IMR-90 (cell line): ENCODE data around the gene LAMA4. TPM values are rescaled to one million over a fixed set of nuclear protein-coding genes. Genes with fewer than 3 reads are reported as not detected.

Experiments
- ATAC-seq: fragments of 200-7000 bp; cut with Tn5 transposase; 2 replicates; pipeline ENCODE4 v1.9.1; 2020; ENCODE audit warnings: low read depth, mild to moderate bottlenecking, moderate library complexity
- BruUV-seq: library from RNA; stranded (reverse); fragments of 400-500 nt; replicated peaks from 2 replicates; lab custom pipeline; 2021; lab: Mats Ljungman, UMichigan
- CTCF ChIA-PET: fragments of 300-600 bp; formaldehyde crosslinking; extraction: SDS; loops from one replicate; lab custom pipeline; 2021; ENCODE audit warnings: antibody characterized with exemption; lab: Yijun Ruan, JAX
- POLR2A ChIA-PET: fragments of 300-600 bp; sonication (Branson Sonifier 250); formaldehyde crosslinking; loops from one replicate; lab custom pipeline; 2022; ENCODE audit warnings: antibody characterized with exemption; ENCODE audit not compliant: unreplicated experiment; lab: Charles Lee
- DNase-seq: peaks from one replicate; pipeline ENCODE4 v3.0.0; 2013
- H2AFZ ChIP-seq: replicated peaks from 2 replicates; pipeline ENCODE3; 2013; ENCODE audit warnings: low read length, mild to moderate bottlenecking; ENCODE audit not compliant: poor library complexity
- H2AK5ac ChIP-seq: 2 replicates; pipeline ENCODE4 v1.6.1; 2013; ENCODE audit warnings: low read depth, low read length, inconsistent platforms
- H2AK9ac ChIP-seq: replicated peaks from 2 replicates; pipeline ENCODE3; 2013; ENCODE audit warnings: mild to moderate bottlenecking, low read depth, low read length, moderate library complexity; ENCODE audit not compliant: poor library complexity
- H2BK120ac ChIP-seq: 2 replicates; pipeline ENCODE4 v1.6.1; 2013; ENCODE audit warnings: low read depth, low read length, inconsistent platforms
- H2BK15ac ChIP-seq: 3 replicates; pipeline ENCODE4 v1.6.1; 2013; ENCODE audit warnings: low read depth, low read length, inconsistent platforms
- H2BK20ac ChIP-seq: 2 replicates; pipeline ENCODE4 v1.6.1; 2013; ENCODE audit warnings: low read depth, mild to moderate bottlenecking, inconsistent platforms, low read length, moderate library complexity
- H2BK5ac ChIP-seq: 2 replicates; pipeline ENCODE4 v1.6.1; 2013; ENCODE audit warnings: mild to moderate bottlenecking, low read depth, low read length, inconsistent platforms; ENCODE audit not compliant: poor library complexity, severe bottlenecking
- H3K14ac ChIP-seq: replicated peaks from 2 replicates; pipeline ENCODE4 v1.6.1; 2013; ENCODE audit warnings: low read depth, low read length, inconsistent platforms
- H3K18ac ChIP-seq: 2 replicates; pipeline ENCODE4 v1.6.1; 2013; ENCODE audit warnings: low read depth, low read length, control low read depth
- H3K23ac ChIP-seq: 2 replicates; pipeline ENCODE4 v1.6.1; 2013; ENCODE audit warnings: low read depth, low read length, inconsistent platforms
- H3K27ac ChIP-seq: 2 replicates; pipeline ENCODE4 v1.5.1; 2013; ENCODE audit warnings: mild to moderate bottlenecking, control low read depth, low read length; ENCODE audit not compliant: insufficient read depth
- H3K27me3 ChIP-seq: 2 replicates; pipeline ENCODE4 v1.6.1; 2013; ENCODE audit warnings: low read length; ENCODE audit not compliant: control insufficient read depth, insufficient read depth
- H3K36me3 ChIP-seq: 2 replicates; pipeline ENCODE4 v1.6.1; 2013; ENCODE audit warnings: low read length, mixed read lengths; ENCODE audit not compliant: control insufficient read depth, insufficient read depth
- H3K4ac ChIP-seq: 2 replicates; pipeline ENCODE4 v1.6.1; 2013; ENCODE audit warnings: low read depth, low read length, inconsistent platforms
- H3K4me1 ChIP-seq: 2 replicates; pipeline ENCODE4 v1.6.1; 2013; ENCODE audit warnings: low read length, mixed read lengths; ENCODE audit not compliant: control insufficient read depth, insufficient read depth
- H3K4me2 ChIP-seq: 2 replicates; pipeline ENCODE4 v1.6.1; 2013; ENCODE audit warnings: low read depth, mild to moderate bottlenecking, control low read depth, low read length, moderate library complexity
- H3K4me3 ChIP-seq: 2 replicates; pipeline ENCODE4 v1.5.1; 2013; ENCODE audit warnings: low read depth, mild to moderate bottlenecking, control low read depth, low read length, moderate library complexity; ENCODE audit not compliant: insufficient read depth
- H3K56ac ChIP-seq: 2 replicates; pipeline ENCODE4 v1.6.1; 2013; ENCODE audit warnings: low read length, inconsistent platforms; ENCODE audit not compliant: insufficient read depth; ENCODE audit errors: extremely low read depth
- H3K79me1 ChIP-seq, 2 experiments: 2 replicates each; pipeline ENCODE4 v1.6.1; 2013; ENCODE audit warnings: low read length in 2 of 2, inconsistent platforms in 1 of 2, low read depth in 1 of 2
- H3K9ac ChIP-seq: 2 replicates; pipeline ENCODE4 v1.6.1; 2013; ENCODE audit warnings: low read depth, low read length, control low read depth
- H3K9me1 ChIP-seq: 2 replicates; pipeline ENCODE4 v1.6.1; 2013; ENCODE audit warnings: low read length, inconsistent platforms; ENCODE audit not compliant: insufficient read depth
- H3K9me3 ChIP-seq: 2 replicates; pipeline ENCODE4 v1.6.1; 2013; ENCODE audit warnings: low read length; ENCODE audit not compliant: control insufficient read depth, insufficient read depth
- H4K20me1 ChIP-seq: 2 replicates; pipeline ENCODE4 v1.6.1; 2013; ENCODE audit warnings: low read length, inconsistent platforms; ENCODE audit not compliant: insufficient read depth
- H4K5ac ChIP-seq: 2 replicates; pipeline ENCODE4 v1.6.1; 2013; ENCODE audit warnings: mild to moderate bottlenecking, low read depth, low read length, control low read depth
- H4K8ac ChIP-seq, 2 experiments: 2 replicates each; pipeline ENCODE4 v1.6.1; 2013; ENCODE audit warnings: low read depth in 2 of 2, low read length in 2 of 2, control low read depth in 1 of 2, inconsistent platforms in 1 of 2
- H4K91ac ChIP-seq: 2 replicates; pipeline ENCODE4 v1.6.1; 2013; ENCODE audit warnings: low read depth, low read length, inconsistent platforms; ENCODE audit not compliant: insufficient read depth
- BHLHE40 ChIP-seq: fragments of 150-350 bp; IDR thresholded peaks from 2 replicates; pipeline ENCODE4 v1.6.1; 2016; ENCODE audit warnings: mild to moderate bottlenecking, low read depth, low read length
- CTCF ChIP-seq: conservative IDR thresholded peaks from 2 replicates; pipeline ENCODE4 v1.5.1; 2012; ENCODE audit warnings: mild to moderate bottlenecking, low read depth, low read length, improper control_type of control experiment
- ELK1 ChIP-seq: fragments of 150-350 bp; IDR thresholded peaks from 2 replicates; pipeline ENCODE4 v1.6.1; 2016; ENCODE audit warnings: low read depth, mild to moderate bottlenecking, low read length, moderate library complexity, borderline replicate concordance
- RAD21 ChIP-seq: IDR thresholded peaks from 2 replicates; pipeline ENCODE4 v1.6.1; 2012; ENCODE audit warnings: low read length, improper control_type of control experiment
- SMC3 ChIP-seq: fragments of 150-350 bp; IDR thresholded peaks from 2 replicates; pipeline ENCODE4 v1.6.1; 2016; ENCODE audit warnings: low read depth, mild to moderate bottlenecking, antibody characterized with exemption, low read length, moderate library complexity
- WGBS, 2 experiments: methylation state at CpG; one replicate each; pipeline versions ENCODE4 v1.1.5 to v1.1.7; 2013; ENCODE audit warnings: missing lambda C conversion rate in 2 of 2; ENCODE audit not compliant: insufficient read length in 1 of 2; ENCODE audit errors: extremely low coverage in 2 of 2; 5-methylcytosine and 5-hydroxymethylcytosine counted together
- dilution Hi-C: fragments of 300-500 bp; cut with HindIII; formaldehyde crosslinking; loops from one replicate; pipeline ENCODE4 v1.14.3; 2018; ENCODE audit warnings: low sequenced_read_pairs; ENCODE audit not compliant: unreplicated experiment
- in situ Hi-C: fragments of 300-500 bp; cut with MboI; formaldehyde crosslinking; loops from 3 replicates; pipeline ENCODE4 v1.14.3; 2019; ENCODE audit warnings: low sequenced_read_pairs, inconsistent platforms, mixed read lengths
- intact Hi-C: fragments of 100-400 bp; cut with micrococcal nuclease; formaldehyde crosslinking; loops from 2 replicates; pipeline ENCODE4 v1.10.0; 2022
- polyA plus RNA-seq, 3 experiments: library from polyadenylated mRNA; depleted of rRNA; stranded (reverse); fragments of >200 nt; gene quantifications; 2 replicates each; pipeline ENCODE4 v1.2.3, GENCODE V29; 2012; ENCODE audit warnings: low replicate concordance in 1 of 3
- total RNA-seq: library from RNA; depleted of rRNA; stranded (reverse); fragments of >200 nt; gene quantifications from 2 replicates; pipeline ENCODE4 v1.2.3, GENCODE V29; 2012

The LAMA4 gene
- total and polyA plus RNA-seq, 2 of the 4 experiments (the other 2 are of a cell fraction), result 33.9 to 35.8 TPM

DNA sequence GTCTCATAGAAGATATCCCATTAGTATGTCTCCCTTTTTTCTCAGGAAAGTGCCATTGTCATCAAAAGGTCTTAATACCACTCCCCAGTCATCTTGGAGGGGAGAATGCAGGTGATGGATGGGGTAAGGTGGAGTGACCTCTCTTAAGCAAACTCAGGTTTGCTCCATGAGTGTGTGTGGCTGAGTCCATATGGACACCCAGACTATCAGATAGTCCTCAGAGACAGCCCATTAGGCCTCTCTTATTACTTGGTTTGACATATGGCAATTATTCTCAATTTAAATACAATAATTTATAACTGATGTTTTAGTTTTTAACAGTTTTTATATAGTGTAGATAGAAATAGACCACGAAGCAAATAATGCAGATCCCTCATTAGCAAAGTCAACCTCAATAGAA is 23.2 kb downstream of the LAMA4 start:
- Histone ChIP-seq H2BK5ac (peak overlapping the region; percentile 23), H3K4ac (0 out of 2 replicates have a peak overlapping the region, but pooled peaks have one; percentile 27), H3K4me2 (no peak overlapping the region), H3K14ac (no peak overlapping the region), H4K5ac (0 out of 2 replicates have a peak overlapping the region, but pooled peaks have one; percentile 39), H3K36me3 (peaks cover 5% of the 10 kb centered on the region; the same call in 1 of the 2 replicates), H3K56ac (no peak overlapping the region), H4K20me1 (no peaks in the 10 kb centered on the region), H3K4me1 (peaks cover 17% of the 10 kb centered on the region), H3K9me3 (no peaks in the 10 kb centered on the region), H4K8ac (0 out of 4 replicates have a peak overlapping the region, but pooled peaks of 1 of the 2 experiments have one; percentile 12), H2AK9ac (no peak overlapping the region), H2BK120ac (peak overlapping the region; percentile 63; the same call in 1 of the 2 replicates), H3K4me3 (no peak overlapping the region), H3K27me3 (no peaks in the 10 kb centered on the region), H3K9me1 (no peaks in the 10 kb centered on the region), H3K27ac (peak overlapping the region; percentile 56; the same call in 1 of the 2 replicates), H2AFZ (no peak overlapping the region), H3K79me1 (peaks cover 3 to 4% of the 10 kb centered on the region in 2 experiments; a peak in 3 of 4 replicates), H2AK5ac (peak overlapping the region; percentile 64), H3K18ac (no peak overlapping the region), H3K23ac (no peak overlapping the region), H3K9ac (no peak overlapping the region), H2BK20ac (peak overlapping the region; percentile 36; the same call in 1 of the 2 replicates), H2BK15ac (peak overlapping the region; percentile 26; the same call in 1 of the 3 replicates), H4K91ac (no peak overlapping the region)
- in situ Hi-C loops, result no loop called here
- dilution Hi-C loops, result no loop called here
- intact Hi-C loops, result no loop called here
- CTCF ChIA-PET, result interaction anchor here (0.9 kb wide), 1 partner anchor 9 kb away, joined by 5 read pairs; no protein-coding TSS in a partner anchor
- BruUV-seq, result no TSS peak
- ATAC-seq (no peak), DNase-seq (no peak)
- WGBS, 2 experiments, result no CpG with 5 or more reads among the region's 1 CpG
- POLR2A ChIA-PET, result no interaction called here
- TF ChIP-seq BHLHE40 (no peak), CTCF (no peak), SMC3 (no peak), ELK1 (no peak), RAD21 (no peak)
